B cell (primary cell): ENCODE results near the gene ADM2. TPM values are rescaled to one million over a fixed set of nuclear protein-coding genes. Genes with fewer than 3 reads are reported as not detected.
A peak's percentile ranks its signal among the peaks of the same experiment; 100 is the strongest.

ENCODE experiments used
- ATAC-seq: fragments of 200-7000 bp; cut with Tn5 transposase; one replicate; pipeline ENCODE4 v1.10.0; 2021; ENCODE audit warnings: low read depth, mild to moderate bottlenecking, moderate number of reproducible peaks, moderate library complexity
- CTCF ChIA-PET: fragments of 350-600 bp; sonication (Branson Sonifier 250); formaldehyde crosslinking; loops from one replicate; lab custom pipeline; 2021; ENCODE audit warnings: antibody characterized with exemption, inconsistent platforms; lab: Charles Lee
- POLR2A ChIA-PET: fragments of 350-600 bp; sonication (Branson Sonifier 250); formaldehyde crosslinking; loops from one replicate; lab custom pipeline; 2021; ENCODE audit warnings: antibody characterized with exemption; lab: Charles Lee
- DNase-seq: peaks from one replicate; pipeline ENCODE4 v3.0.0; 2013
- H2AFZ ChIP-seq: 2 replicates; pipeline ENCODE4 v1.6.1; 2012; ENCODE audit warnings: mild to moderate bottlenecking, low read depth, low read length; ENCODE audit not compliant: insufficient read depth, poor library complexity, severe bottlenecking
- H3K27ac ChIP-seq, 2 donors: 1 replicate in 1 of 2; 2 replicates in 1 of 2; pipeline ENCODE4 v1.5.1; 2012 to 2013; ENCODE audit warnings: low read length in 2 of 2, mild to moderate bottlenecking in 2 of 2, moderate library complexity in 1 of 2
- H3K27me3 ChIP-seq, 4 experiments: fragments of 200-600 bp in 1 of 4; sonication (generic) in 1 of 4; replicated peaks in 1 of 4; 1 replicate in 2 of 4; 2 replicates in 2 of 4; pipeline versions ENCODE4 v1.6.1 to v1.7.0; 2013 to 2016; ENCODE audit warnings: low read length in 3 of 4, mild to moderate bottlenecking in 2 of 4, mixed read lengths in 1 of 4, moderate library complexity in 1 of 4; ENCODE audit not compliant: insufficient read depth in 4 of 4, control insufficient read depth in 3 of 4; ENCODE audit errors: control extremely low read depth in 1 of 4
- H3K36me3 ChIP-seq, 2 experiments: replicated peaks in 1 of 2; 1 replicate in 1 of 2; 2 replicates in 1 of 2; pipeline versions ENCODE4 v1.6.1 to v1.7.1; 2013; ENCODE audit warnings: low read length in 1 of 2; ENCODE audit not compliant: insufficient read depth in 2 of 2, control insufficient read depth in 1 of 2; ENCODE audit errors: control extremely low read depth in 1 of 2, extremely low read depth in 1 of 2
- H3K4me1 ChIP-seq, 2 donors: fragments of 200-600 bp in 1 of 2; sonication (generic) in 1 of 2; 1 replicate in 1 of 2; 2 replicates in 1 of 2; pipeline versions ENCODE4 v1.5.1 to v1.6.1; 2013 to 2017; ENCODE audit warnings: low read length in 2 of 2; ENCODE audit not compliant: control insufficient read depth in 2 of 2, insufficient read depth in 2 of 2
- H3K4me2 ChIP-seq: replicated peaks from 2 replicates; pipeline ENCODE3; 2012; ENCODE audit warnings: mild to moderate bottlenecking, low read depth, low read length; ENCODE audit not compliant: poor library complexity, severe bottlenecking
- H3K4me3 ChIP-seq, 5 experiments: fragments of 200-600 bp in 1 of 5; sonication (generic) in 1 of 5; 1 replicate in 3 of 5; 2 replicates in 2 of 5; pipeline versions ENCODE4 v1.5.1 to v1.7.0; 2011 to 2016; ENCODE audit warnings: low read length in 4 of 5, mild to moderate bottlenecking in 4 of 5, low read depth in 2 of 5, control low read depth in 1 of 5, moderate library complexity in 1 of 5; ENCODE audit not compliant: insufficient read depth in 1 of 5; ENCODE audit errors: control extremely low read depth in 1 of 5, extremely low read depth in 1 of 5
- H3K79me2 ChIP-seq: fragments of 200-600 bp; sonication (generic); one replicate; pipeline ENCODE4 v1.6.0; 2016; ENCODE audit warnings: low read length; ENCODE audit not compliant: control insufficient read depth, insufficient read depth
- H3K9ac ChIP-seq: fragments of 200-600 bp; sonication (generic); 2 replicates; pipeline ENCODE4 v1.6.1; 2017; ENCODE audit warnings: mild to moderate bottlenecking, low read length, moderate library complexity
- H3K9me3 ChIP-seq, 3 donors: one replicate each; pipeline versions ENCODE4 v1.6.1 to v1.7.1; 2013; ENCODE audit warnings: low read length in 2 of 3; ENCODE audit not compliant: control insufficient read depth in 2 of 3, insufficient read depth in 1 of 3; ENCODE audit errors: control extremely low read depth in 1 of 3
- H4K20me1 ChIP-seq: 2 replicates; pipeline ENCODE4 v1.6.0; 2012; ENCODE audit warnings: mild to moderate bottlenecking, low read length; ENCODE audit not compliant: insufficient read depth, control insufficient read depth, poor library complexity, severe bottlenecking
- H3K27ac Mint-ChIP-seq: one replicate; pipeline ENCODE4 v1.8.0; 2021; ENCODE audit warnings: mixed read lengths
- H3K27me3 Mint-ChIP-seq: one replicate; pipeline ENCODE4 v1.8.0; 2021; ENCODE audit warnings: mixed read lengths
- H3K4me1 Mint-ChIP-seq: one replicate; pipeline ENCODE4 v1.8.0; 2021; ENCODE audit warnings: mixed read lengths
- H3K4me3 Mint-ChIP-seq: one replicate; pipeline ENCODE4 v1.8.0; 2021; ENCODE audit warnings: mixed read lengths
- H3K9me3 Mint-ChIP-seq: one replicate; pipeline ENCODE4 v1.8.0; 2022; ENCODE audit warnings: mixed read lengths; ENCODE audit not compliant: insufficient read depth
- CTCF ChIP-seq: fragments of 200-600 bp; IDR thresholded peaks from one replicate; pipeline ENCODE4 v1.8.0; 2022; ENCODE audit warnings: antibody characterized with exemption, mild to moderate bottlenecking
- EZH2 ChIP-seq: IDR thresholded peaks from 2 replicates; pipeline ENCODE4 v1.6.1; 2012; ENCODE audit warnings: borderline replicate concordance, low read depth, mild to moderate bottlenecking, moderate library complexity, low read length; ENCODE audit not compliant: insufficient read depth, poor library complexity, severe bottlenecking
- WGBS: methylation state at CpG from one replicate; pipeline ENCODE4 v1.1.5; 2013; ENCODE audit warnings: missing lambda C conversion rate; ENCODE audit not compliant: insufficient coverage; 5-methylcytosine and 5-hydroxymethylcytosine counted together
- intact Hi-C: fragments of 100-400 bp; cut with micrococcal nuclease; formaldehyde crosslinking; loops from one replicate; pipeline ENCODE4 v1.10.0; 2022
- polyA plus RNA-seq: library from polyadenylated mRNA; depleted of rRNA; stranded (reverse); fragments of >200 nt; gene quantifications from 2 replicates; pipeline ENCODE4 v1.2.3, GENCODE V29; 2012
- total RNA-seq, 2 donors: library from RNA; stranded (reverse); fragments of 120-200 nt in 1 of 2; gene quantifications; 1 replicate in 1 of 2; 2 replicates in 1 of 2; pipeline versions ENCODE4 v1.2.3 to v1.2.4, GENCODE V29; 2013 to 2022

The ADM2 gene
- total and polyA plus RNA-seq, 2 donors (not counting 1 experiment from before 2014, with no cell fraction given): 0.67 to 3.7 TPM

- peaks cover 27% of the 10 kb centered on the region for H3K4me1 Mint-ChIP-seq
- Histone ChIP-seq H4K20me1 (peaks cover 30% of the 10 kb centered on the region), H3K4me2 (peak overlapping the region; percentile 93), H3K9me3 (no peaks in the 10 kb centered on the region), H3K36me3 (peaks cover 0 to 32% of the 10 kb centered on the region in 2 experiments), H3K27me3 (no peaks in the 10 kb centered on the region), H3K4me3 (peak overlapping the region in 1 of 5 experiments; percentile 90), H3K9ac (no peak overlapping the region), H3K4me1 (peaks cover 19 to 29% of the 10 kb centered on the region in 2 donors), H3K27ac (no peak overlapping the region), H3K79me2 (peaks cover 46% of the 10 kb centered on the region), H2AFZ (no peak overlapping the region)
- DNase-seq (peak; percentile 33), ATAC-seq (no peak)
- intact Hi-C loops: loop anchor here (5.0 kb wide), 1 partner anchor 164 kb away; the partner anchor contains the start of gene PPP6R2
- 96% methylated on average over 40 of the region's 41 CpGs for WGBS
- TF ChIP-seq CTCF: no peak
- TF ChIP-seq EZH2: no peak
- CTCF ChIA-PET: interaction anchor here (0.9 to 5.8 kb wide), 2 partner anchors 19 to 79 kb away, joined by 5 to 71 read pairs; partner anchors contain the start of gene SCO2
- H3K27me3 Mint-ChIP-seq: no peaks in the 10 kb centered on the region
- POLR2A ChIA-PET: interaction anchor here (0.5 to 1.1 kb wide), 3 partner anchors 13 to 109 kb away, joined by 3 to 7 read pairs (median 5); no protein-coding TSS in a partner anchor
- no peaks in the 10 kb centered on the region for H3K9me3 Mint-ChIP-seq
- no peak overlapping the region for H3K27ac Mint-ChIP-seq
- peak overlapping the region; percentile 95 for H3K4me3 Mint-ChIP-seq
Observed at GRCh38 chr22:50505776-50506610, 24.6 kb downstream of the ADM2 start.
